MM.1S (cell line): ENCODE measurements around the gene MPZ.

Experiments
- DNase-seq: peaks from one replicate; pipeline ENCODE4 v3.0.0-alpha.2; 2015
- H2AFZ ChIP-seq: fragments of 300-600 bp; sonication (generic); 2 replicates; pipeline ENCODE4 v1.6.0; 2016; ENCODE audit warnings: antibody characterized with exemption, low read length
- H3F3A ChIP-seq: fragments of 300-600 bp; sonication (generic); 2 replicates; pipeline ENCODE4 v1.6.1; 2016; ENCODE audit warnings: mild to moderate bottlenecking, antibody characterized with exemption, low read length, moderate library complexity, mixed read lengths; ENCODE audit not compliant: insufficient read depth
- H3K27ac ChIP-seq: fragments of 300-600 bp; sonication (generic); 2 replicates; pipeline ENCODE4 v1.5.1; 2016; ENCODE audit warnings: mild to moderate bottlenecking, low read length
- H3K27me3 ChIP-seq: fragments of 300-600 bp; sonication (generic); replicated peaks from 2 replicates; pipeline ENCODE4 v1.6.0; 2016; ENCODE audit warnings: low read length; ENCODE audit not compliant: insufficient read depth
- H3K36me3 ChIP-seq: fragments of 300-600 bp; sonication (generic); replicated peaks from 2 replicates; pipeline ENCODE4 v1.6.1; 2016; ENCODE audit warnings: mild to moderate bottlenecking, low read length, mixed read lengths; ENCODE audit not compliant: insufficient read depth
- H3K4me1 ChIP-seq: fragments of 300-600 bp; sonication (generic); 2 replicates; pipeline ENCODE4 v1.6.1; 2016; ENCODE audit warnings: low read length, mixed read lengths
- H3K4me2 ChIP-seq: fragments of 300-600 bp; sonication (generic); 2 replicates; pipeline ENCODE4 v1.6.0; 2016; ENCODE audit warnings: low read depth, low read length
- H3K4me3 ChIP-seq: fragments of 300-600 bp; sonication (generic); 2 replicates; pipeline ENCODE4 v1.5.1; 2016; ENCODE audit warnings: low read length, mixed read lengths
- H3K79me2 ChIP-seq: fragments of 300-600 bp; sonication (generic); 2 replicates; pipeline ENCODE4 v1.6.1; 2016; ENCODE audit warnings: mixed run types, low read length, mixed read lengths
- H3K9ac ChIP-seq: fragments of 300-600 bp; sonication (generic); 2 replicates; pipeline ENCODE4 v1.6.1; 2016; ENCODE audit warnings: low read length, mixed read lengths
- H3K9me2 ChIP-seq: fragments of 300-600 bp; sonication (generic); replicated peaks from 2 replicates; pipeline ENCODE4 v1.6.1; 2016; ENCODE audit warnings: mild to moderate bottlenecking, low read length, mixed read lengths; ENCODE audit not compliant: insufficient read depth
- H3K9me3 ChIP-seq: fragments of 300-600 bp; sonication (generic); replicated peaks from 2 replicates; pipeline ENCODE4 v1.6.1; 2016; ENCODE audit warnings: mild to moderate bottlenecking, low read length, mixed read lengths; ENCODE audit not compliant: insufficient read depth
- H4K20me1 ChIP-seq: fragments of 300-600 bp; sonication (generic); 2 replicates; pipeline ENCODE4 v1.6.1; 2016; ENCODE audit warnings: mild to moderate bottlenecking, low read length, moderate library complexity, mixed read lengths; ENCODE audit not compliant: insufficient read depth
- EZH2 ChIP-seq: fragments of 300-600 bp; sonication (generic); optimal IDR thresholded peaks from 2 replicates; pipeline ENCODE3; 2017; ENCODE audit warnings: low read depth, mild to moderate bottlenecking, antibody characterized with exemption, low read length, mixed read lengths
- EZH2phosphoT487 ChIP-seq: fragments of 300-600 bp; sonication (generic); IDR thresholded peaks from 2 replicates; pipeline ENCODE4 v1.6.1; 2018; ENCODE audit warnings: antibody characterized with exemption, low read length
- TF ChIP-seq, protein P1 (sequence below): fragments of 300-600 bp; sonication (generic); IDR thresholded peaks from 2 replicates; pipeline ENCODE4 v1.5.1; 2016; ENCODE audit warnings: antibody characterized with exemption, low read length, mixed read lengths

Gene MPZ

DNA sequence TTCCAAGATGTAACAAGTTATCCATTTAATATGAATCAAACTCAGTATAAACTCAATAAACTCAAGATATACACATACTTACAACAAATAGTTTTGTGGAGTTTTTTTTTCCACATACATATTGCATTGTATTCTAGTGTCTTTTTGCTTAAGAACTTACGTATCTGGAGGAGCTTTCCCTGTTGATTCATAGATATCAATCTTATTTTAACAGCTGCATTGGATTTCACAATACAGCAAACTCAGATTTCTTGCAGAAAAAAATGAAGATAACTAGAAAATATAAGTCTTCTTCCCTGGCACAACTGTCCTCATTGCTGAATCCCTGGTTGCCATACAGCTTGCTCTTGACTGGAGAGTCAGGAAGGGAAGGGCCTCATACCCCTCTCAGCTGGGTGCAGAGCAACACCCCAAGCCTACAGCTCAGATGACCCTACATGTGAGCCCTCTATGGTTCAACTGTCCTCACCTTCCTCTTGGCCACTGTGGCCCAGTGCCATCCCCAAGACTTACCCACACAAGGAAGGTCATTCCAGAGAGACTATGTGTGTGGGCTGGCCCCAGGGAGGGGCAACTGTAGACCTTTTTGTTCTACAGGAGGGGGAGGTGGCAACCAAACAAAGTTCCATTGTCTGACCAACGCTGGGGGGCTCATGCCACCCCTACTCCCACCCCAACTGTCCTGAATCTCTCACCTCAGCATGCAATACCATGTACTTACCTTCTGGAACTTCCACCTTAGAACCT lies 1.7 kb downstream of the MPZ start:
- no peak for TF ChIP-seq EZH2
- no peak for TF ChIP-seq EZH2phosphoT487
- TF ChIP-seq, protein P1, sequence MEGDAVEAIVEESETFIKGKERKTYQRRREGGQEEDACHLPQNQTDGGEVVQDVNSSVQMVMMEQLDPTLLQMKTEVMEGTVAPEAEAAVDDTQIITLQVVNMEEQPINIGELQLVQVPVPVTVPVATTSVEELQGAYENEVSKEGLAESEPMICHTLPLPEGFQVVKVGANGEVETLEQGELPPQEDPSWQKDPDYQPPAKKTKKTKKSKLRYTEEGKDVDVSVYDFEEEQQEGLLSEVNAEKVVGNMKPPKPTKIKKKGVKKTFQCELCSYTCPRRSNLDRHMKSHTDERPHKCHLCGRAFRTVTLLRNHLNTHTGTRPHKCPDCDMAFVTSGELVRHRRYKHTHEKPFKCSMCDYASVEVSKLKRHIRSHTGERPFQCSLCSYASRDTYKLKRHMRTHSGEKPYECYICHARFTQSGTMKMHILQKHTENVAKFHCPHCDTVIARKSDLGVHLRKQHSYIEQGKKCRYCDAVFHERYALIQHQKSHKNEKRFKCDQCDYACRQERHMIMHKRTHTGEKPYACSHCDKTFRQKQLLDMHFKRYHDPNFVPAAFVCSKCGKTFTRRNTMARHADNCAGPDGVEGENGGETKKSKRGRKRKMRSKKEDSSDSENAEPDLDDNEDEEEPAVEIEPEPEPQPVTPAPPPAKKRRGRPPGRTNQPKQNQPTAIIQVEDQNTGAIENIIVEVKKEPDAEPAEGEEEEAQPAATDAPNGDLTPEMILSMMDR, result no peak
- Histone ChIP-seq H3K9ac (no peak overlapping the region), H3F3A (no peaks in the 10 kb centered on the region), H3K27me3 (no peaks in the 10 kb centered on the region), H3K4me3 (no peak overlapping the region), H3K27ac (no peak overlapping the region), H2AFZ (no peak overlapping the region), H3K79me2 (0 out of 2 replicates have a peak, but pooled peaks cover 3% of the 10 kb centered on the region), H3K4me2 (no peak overlapping the region), H3K9me3 (no peaks in the 10 kb centered on the region), H3K36me3 (no peaks in the 10 kb centered on the region), H4K20me1 (no peaks in the 10 kb centered on the region), H3K4me1 (0 out of 2 replicates have a peak, but pooled peaks cover 3% of the 10 kb centered on the region), H3K9me2 (no peaks in the 10 kb centered on the region)
- no peak for DNase-seq

DNA sequence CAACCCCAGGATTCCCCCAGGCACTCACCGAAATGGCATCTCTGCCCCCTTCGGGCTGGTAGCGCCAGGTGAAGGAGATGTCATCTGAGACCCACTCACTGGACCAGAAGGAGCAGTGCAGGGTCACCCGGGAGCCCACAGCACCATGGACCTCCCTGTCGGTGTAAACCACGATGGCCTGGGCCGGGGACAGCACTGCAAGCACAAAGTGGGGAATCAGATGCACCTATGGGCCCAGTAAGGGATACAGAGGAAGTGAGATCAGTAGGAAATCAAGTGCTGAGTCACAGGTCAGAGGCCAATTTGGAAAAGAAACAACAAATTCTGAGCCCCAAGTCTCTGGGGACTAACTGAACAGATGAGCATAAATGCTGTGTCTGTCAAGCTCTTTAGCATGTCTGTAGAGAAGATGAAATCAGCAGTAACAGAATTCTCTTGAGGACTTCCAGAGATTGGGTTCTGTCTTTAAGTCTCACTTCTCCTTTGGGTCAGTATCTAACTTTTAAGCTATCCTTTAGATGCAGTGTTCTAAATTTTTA lies 2.5 kb downstream of the MPZ start:
- no peak overlapping the region for H3K4me2 ChIP-seq
- H3K79me2 ChIP-seq, result 0 out of 2 replicates have a peak, but pooled peaks cover 3% of the 10 kb centered on the region
- H3K4me3 ChIP-seq, result no peak overlapping the region
- DNase-seq, result no peak
- H3K27ac ChIP-seq, result no peak overlapping the region
- H3K9me2 ChIP-seq, result no peaks in the 10 kb centered on the region
- no peaks in the 10 kb centered on the region for H3K27me3 ChIP-seq
- TF ChIP-seq, protein P1, result no peak
- no peak for TF ChIP-seq EZH2phosphoT487
- no peaks in the 10 kb centered on the region for H3K9me3 ChIP-seq
- H2AFZ ChIP-seq, result peak overlapping the region; percentile 1
- no peaks in the 10 kb centered on the region for H4K20me1 ChIP-seq
- H3K36me3 ChIP-seq, result no peaks in the 10 kb centered on the region
- no peak overlapping the region for H3K9ac ChIP-seq
- no peaks in the 10 kb centered on the region for H3F3A ChIP-seq
- 0 out of 2 replicates have a peak, but pooled peaks cover 3% of the 10 kb centered on the region for H3K4me1 ChIP-seq

DNA sequence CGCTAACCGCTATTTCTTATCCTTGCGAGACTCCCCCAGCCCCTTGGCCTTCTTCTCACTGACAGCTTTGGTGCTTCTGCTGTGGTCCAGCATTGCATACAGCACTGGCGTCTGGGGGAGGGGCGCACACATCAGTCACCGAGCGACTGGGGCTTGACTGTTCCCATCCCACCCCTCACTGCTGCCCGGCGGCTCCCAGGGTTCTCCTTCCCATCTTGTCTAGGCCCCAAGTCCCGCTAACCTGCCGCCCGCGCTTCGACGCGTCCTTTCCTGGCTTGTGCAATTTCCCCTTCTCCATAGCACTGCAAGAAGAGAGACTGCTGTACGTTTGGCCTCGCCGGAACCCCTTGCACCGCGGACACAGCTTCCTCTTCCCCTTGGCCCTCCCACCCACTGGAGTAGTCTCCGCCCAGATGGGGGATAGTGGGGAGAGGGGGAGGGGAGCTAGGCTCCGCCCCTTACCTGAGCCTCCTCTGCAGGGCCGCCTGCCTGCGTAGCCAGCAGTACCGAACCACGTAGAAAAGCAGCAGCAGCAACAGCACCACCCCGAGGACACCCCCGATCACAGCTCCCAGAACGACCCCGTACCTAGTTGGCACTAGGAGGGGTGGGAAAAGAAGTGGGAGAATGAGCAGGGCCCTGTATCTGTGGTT lies 3.8 kb downstream of the MPZ start:
- Histone ChIP-seq H3K36me3 (no peaks in the 10 kb centered on the region), H4K20me1 (no peaks in the 10 kb centered on the region), H3K4me2 (peak overlapping the region; percentile 44), H3K4me1 (0 out of 2 replicates have a peak, but pooled peaks cover 3% of the 10 kb centered on the region), H3F3A (no peaks in the 10 kb centered on the region), H3K9me2 (no peaks in the 10 kb centered on the region), H2AFZ (peak overlapping the region; percentile 71), H3K4me3 (peak overlapping the region; percentile 60), H3K9me3 (no peaks in the 10 kb centered on the region), H3K79me2 (0 out of 2 replicates have a peak, but pooled peaks cover 3% of the 10 kb centered on the region), H3K27me3 (no peaks in the 10 kb centered on the region), H3K9ac (peak overlapping the region; percentile 23; the same call in 1 of the 2 replicates), H3K27ac (no peak overlapping the region)
- DNase-seq, result peak; percentile 77
- no peak for TF ChIP-seq EZH2
- TF ChIP-seq, protein P1, result peak; percentile 55
